Endodermal cell (in vitro differentiated cells): Measurements from ENCODE around the gene BCAN. TPM values are rescaled to one million over a fixed set of nuclear protein-coding genes. Genes with fewer than 3 reads are reported as not detected.

Experiments
- DNase-seq: peaks from one replicate; pipeline ENCODE4 v3.0.0-alpha.2; 2017
- H3K27ac ChIP-seq: 2 replicates; pipeline ENCODE4 v1.5.1; 2013; ENCODE audit warnings: mild to moderate bottlenecking, low read depth, low read length, moderate library complexity
- H3K27me3 ChIP-seq: 2 replicates; pipeline ENCODE4 v1.6.1; 2013; ENCODE audit warnings: mild to moderate bottlenecking, low read length, moderate library complexity; ENCODE audit not compliant: insufficient read depth, control insufficient read depth, poor library complexity, severe bottlenecking
- H3K36me3 ChIP-seq: 2 replicates; pipeline ENCODE4 v1.7.0; 2013; ENCODE audit warnings: mild to moderate bottlenecking, low read length, moderate library complexity; ENCODE audit not compliant: control insufficient read depth, insufficient read depth
- H3K4me1 ChIP-seq: one replicate; pipeline ENCODE4 v1.7.0; 2013; ENCODE audit warnings: low read length; ENCODE audit not compliant: control insufficient read depth, insufficient read depth
- H3K4me3 ChIP-seq: 2 replicates; pipeline ENCODE4 v1.5.1; 2013; ENCODE audit warnings: mild to moderate bottlenecking, low read length, moderate library complexity
- H3K9ac ChIP-seq: 2 replicates; pipeline ENCODE4 v1.6.1; 2013; ENCODE audit warnings: mild to moderate bottlenecking, low read length, moderate library complexity; ENCODE audit not compliant: poor library complexity, severe bottlenecking; ENCODE audit errors: extremely low read depth
- H3K9me3 ChIP-seq: 2 replicates; pipeline ENCODE4 v1.6.1; 2013; ENCODE audit warnings: mild to moderate bottlenecking, low read length, moderate library complexity; ENCODE audit not compliant: control insufficient read depth
- H3K27ac Mint-ChIP-seq: 2 replicates; pipeline ENCODE4 v1.8.0; 2020; ENCODE audit warnings: mixed read lengths
- H3K27me3 Mint-ChIP-seq: 2 replicates; pipeline ENCODE4 v1.8.0; 2021; ENCODE audit warnings: mild to moderate bottlenecking, mixed read lengths; ENCODE audit not compliant: insufficient read depth
- H3K36me3 Mint-ChIP-seq: 2 replicates; pipeline ENCODE4 v1.8.0; 2020; ENCODE audit warnings: low read depth, mixed read lengths
- H3K4me1 Mint-ChIP-seq: 2 replicates; pipeline ENCODE4 v1.8.0; 2020; ENCODE audit warnings: mixed read lengths
- H3K4me3 Mint-ChIP-seq: 2 replicates; pipeline ENCODE4 v1.8.0; 2020; ENCODE audit warnings: mild to moderate bottlenecking, moderate library complexity, mixed read lengths
- H3K9me3 Mint-ChIP-seq: 2 replicates; pipeline ENCODE4 v1.8.0; 2020; ENCODE audit warnings: mild to moderate bottlenecking, mixed read lengths
- CTCF ChIP-seq: fragments of 200-600 bp; sonication (generic); conservative IDR thresholded peaks from 2 replicates; pipeline ENCODE4 v1.5.0; 2021; ENCODE audit warnings: antibody characterized with exemption, mild to moderate bottlenecking
- WGBS, 2 experiments: methylation state at CpG; one replicate each; pipeline versions ENCODE4 v1.1.5 to v1.1.7; 2013; ENCODE audit warnings: missing lambda C conversion rate in 2 of 2, mixed read lengths in 1 of 2; ENCODE audit not compliant: insufficient coverage in 1 of 2, insufficient read length in 1 of 2; 5-methylcytosine and 5-hydroxymethylcytosine counted together
- total RNA-seq, 2 donors: library from RNA; stranded (reverse); fragmentation: NEBNext Ultra II Directional in 1 of 2; extraction: Animal tissue kit (Norgen Biotek cat#: 25700) in 1 of 2; gene quantifications; 2 replicates in 1 of 2; 3 replicates in 1 of 2; pipeline ENCODE4 v1.2.1, GENCODE V29; 2021

The BCAN gene
- total RNA-seq, 2 donors from 2014 or later = 0.31 TPM; not detected in 1

GRCh38 chr1:156640842-156641706, 843 bp upstream of the BCAN start:
- Mint-ChIP-seq H3K4me3 (peak overlapping the region; percentile 55), H3K27ac (no peak overlapping the region), H3K9me3 (no peaks in the 10 kb centered on the region), H3K27me3 (peaks cover 94% of the 10 kb centered on the region), H3K4me1 (peaks cover 6% of the 10 kb centered on the region), H3K36me3 (no peaks in the 10 kb centered on the region)
- peak; percentile 54 for DNase-seq
- Histone ChIP-seq H3K9me3 (no peaks in the 10 kb centered on the region), H3K27me3 (peaks cover 94% of the 10 kb centered on the region), H3K27ac (no peak overlapping the region), H3K36me3 (no peaks in the 10 kb centered on the region), H3K4me3 (peak overlapping the region; percentile 69), H3K9ac (no peak overlapping the region), H3K4me1 (no peaks in the 10 kb centered on the region)
- no peak for TF ChIP-seq CTCF
- WGBS, 2 experiments = 52 to 56% methylated on average over 3 to 6 of the region's 6 CpGs

- peak; percentile 78 for DNase-seq
- Mint-ChIP-seq H3K27me3 (peaks cover 97% of the 10 kb centered on the region), H3K4me3 (peak overlapping the region; percentile 55), H3K9me3 (no peaks in the 10 kb centered on the region), H3K27ac (no peak overlapping the region), H3K36me3 (no peaks in the 10 kb centered on the region), H3K4me1 (peaks cover 6% of the 10 kb centered on the region)
- TF ChIP-seq CTCF = no peak
- H3K9me3 ChIP-seq = no peaks in the 10 kb centered on the region
- H3K36me3 ChIP-seq = no peaks in the 10 kb centered on the region
- H3K27me3 ChIP-seq = peaks cover 98% of the 10 kb centered on the region
- no peaks in the 10 kb centered on the region for H3K4me1 ChIP-seq
- H3K27ac ChIP-seq = no peak overlapping the region
- H3K4me3 ChIP-seq = peak overlapping the region; percentile 75
- 8 to 13% methylated on average over 15 to 40 of the region's 40 CpGs for WGBS, 2 experiments
- no peak overlapping the region for H3K9ac ChIP-seq
Observed at GRCh38 chr1:156642265-156643048, 540 bp downstream of the BCAN start.

GRCh38 chr1:156643049-156643777, 1.3 kb downstream of the BCAN start:
- Mint-ChIP-seq H3K27ac (no peak overlapping the region), H3K9me3 (no peaks in the 10 kb centered on the region), H3K4me3 (peak overlapping the region; percentile 55), H3K4me1 (peaks cover 6% of the 10 kb centered on the region), H3K36me3 (no peaks in the 10 kb centered on the region), H3K27me3 (peaks cover 99% of the 10 kb centered on the region)
- Histone ChIP-seq H3K27me3 (peaks cover 99% of the 10 kb centered on the region), H3K9ac (no peak overlapping the region), H3K27ac (no peak overlapping the region), H3K36me3 (no peaks in the 10 kb centered on the region), H3K9me3 (no peaks in the 10 kb centered on the region), H3K4me3 (no peak overlapping the region), H3K4me1 (no peaks in the 10 kb centered on the region)
- DNase-seq = no peak
- TF ChIP-seq CTCF = no peak
- WGBS, 2 experiments = 39 to 65% methylated on average over 2 to 3 of the region's 7 CpGs
